K562 (cell line): ENCODE data around the gene FGFBP3. TPM values are rescaled to one million over a fixed set of nuclear protein-coding genes. Genes with fewer than 3 reads are reported as not detected.
A peak's percentile ranks its signal among the peaks of the same experiment; 100 is the strongest.

Source experiments
- ATAC-seq: fragments of 200-7000 bp; cut with Tn5 transposase; 3 replicates; pipeline ENCODE4 v1.9.1; 2020; ENCODE audit warnings: moderate library complexity
- BruUV-seq: library from RNA; stranded (reverse); fragments of 400-500 nt; replicated peaks from 2 replicates; lab custom pipeline; 2021; lab: Mats Ljungman, UMichigan
- CTCF ChIA-PET: fragments of 300-600 bp; formaldehyde crosslinking; extraction: SDS; loops from one replicate; lab custom pipeline; 2021; ENCODE audit warnings: low intra/inter-chr PET ratio; lab: Yijun Ruan, JAX
- POLR2A ChIA-PET: fragments of 300-600, 350-650 bp; sonication (Branson Sonifier 250); formaldehyde crosslinking; extraction: SDS; loops from one replicate; lab custom pipeline; 2021; ENCODE audit warnings: antibody characterized with exemption, inconsistent platforms; lab: Yijun Ruan, JAX
- DNase-seq, 4 experiments: peaks; one replicate each; pipeline versions ENCODE4 v3.0.0 to v3.0.0-alpha.2; 2011 to 2018; ENCODE audit warnings: low spot score in 3 of 4, mixed read lengths in 3 of 4; ENCODE audit errors: extremely low read depth in 1 of 4
- FAIRE-seq: peaks from 2 replicates; lab custom pipeline; 2011; peaks lifted over from hg19 to GRCh38; lab: Jason Lieb, UNC
- H2AFZ ChIP-seq: 2 replicates; pipeline ENCODE4 v1.6.0; 2011; ENCODE audit warnings: low read depth, low read length, control low read depth, inconsistent platforms
- H3K27ac ChIP-seq: fragments of 200-600 bp; 3 replicates; pipeline ENCODE4 v1.8.0; 2011; ENCODE audit warnings: low read depth, mild to moderate bottlenecking, control low read depth, inconsistent platforms, low read length, moderate library complexity, mixed read lengths; ENCODE audit errors: extremely low read depth
- H3K27me3 ChIP-seq, 2 experiments: fragments of 300-600 bp in 1 of 2; 2 replicates in 1 of 2; 3 replicates in 1 of 2; pipeline versions ENCODE4 v1.6.0 to v1.8.0; 2011; ENCODE audit warnings: inconsistent platforms in 2 of 2, low read length in 2 of 2, mild to moderate bottlenecking in 1 of 2, mixed read lengths in 1 of 2, moderate library complexity in 1 of 2; ENCODE audit not compliant: control insufficient read depth in 2 of 2, insufficient read depth in 2 of 2
- H3K36me3 ChIP-seq: fragments of 300-600 bp; 3 replicates; pipeline ENCODE4 v1.8.0; 2011; ENCODE audit warnings: mild to moderate bottlenecking, low read length, inconsistent platforms; ENCODE audit not compliant: control insufficient read depth, insufficient read depth
- H3K4me1 ChIP-seq, 2 experiments: fragments of 200-600 bp in 1 of 2; replicated peaks in 1 of 2; 2 replicates in 1 of 2; 3 replicates in 1 of 2; pipeline versions ENCODE4 v1.5.1 to v1.8.0; 2011; ENCODE audit warnings: inconsistent platforms in 2 of 2, low read length in 2 of 2, mild to moderate bottlenecking in 1 of 2, mixed read lengths in 1 of 2, moderate library complexity in 1 of 2; ENCODE audit not compliant: control insufficient read depth in 2 of 2, insufficient read depth in 2 of 2
- H3K4me2 ChIP-seq: 2 replicates; pipeline ENCODE4 v1.6.1; 2011; ENCODE audit warnings: low read length, control low read depth, inconsistent platforms, mixed read lengths; ENCODE audit not compliant: insufficient read depth
- H3K4me3 ChIP-seq: fragments of 200-600 bp; sonication (generic), shearing (Covaris generic); 2 replicates; pipeline ENCODE4 v1.5.1; 2016; ENCODE audit warnings: control low read depth, inconsistent platforms
- H3K79me2 ChIP-seq: fragments of 200-600 bp; 3 replicates; pipeline ENCODE4 v1.8.0; 2011; ENCODE audit warnings: low read length, inconsistent platforms; ENCODE audit not compliant: control insufficient read depth, insufficient read depth
- H3K9ac ChIP-seq, 2 experiments: 2 replicates each; pipeline versions ENCODE4 v1.6.0 to v1.6.1; 2011; ENCODE audit warnings: low read depth in 2 of 2, low read length in 2 of 2, control low read depth in 1 of 2, inconsistent platforms in 1 of 2, mild to moderate bottlenecking in 1 of 2, mixed read lengths in 1 of 2; ENCODE audit not compliant: insufficient read depth in 1 of 2
- H3K9me1 ChIP-seq: one replicate; pipeline ENCODE4 v1.6.0; 2011; ENCODE audit warnings: inconsistent platforms, mild to moderate bottlenecking, low read length, moderate library complexity; ENCODE audit not compliant: control insufficient read depth, insufficient read depth
- H3K9me3 ChIP-seq: replicated peaks from 2 replicates; pipeline ENCODE4 v1.5.1; 2011; ENCODE audit warnings: low read depth, low read length, inconsistent platforms; ENCODE audit not compliant: control insufficient read depth, insufficient read depth
- H4K20me1 ChIP-seq: replicated peaks from 2 replicates; pipeline ENCODE4 v1.6.1; 2011; ENCODE audit warnings: low read length, inconsistent platforms, mixed read lengths; ENCODE audit not compliant: control insufficient read depth, insufficient read depth
- BRCA1 ChIP-seq, 2 experiments: fragments of 450-650 bp in 1 of 2; sonication (generic) in 1 of 2; formaldehyde crosslinking in 1 of 2; IDR thresholded peaks; 2 replicates each; pipeline versions ENCODE4 v1.5.0 to v1.6.1; 2017 to 2020; ENCODE audit warnings: mild to moderate bottlenecking in 1 of 2, missing genetic modification reagents in 1 of 2
- LCOR ChIP-seq: sonication (generic); formaldehyde crosslinking; IDR thresholded peaks from 2 replicates; pipeline ENCODE4 v1.8.0; 2022; ENCODE audit warnings: mild to moderate bottlenecking, missing genetic modification reagents
- NKRF ChIP-seq: fragments of 450-650 bp; IDR thresholded peaks from 2 replicates; pipeline ENCODE4 v1.6.1; 2016; ENCODE audit warnings: borderline replicate concordance
- ZNF184 ChIP-seq: sonication (generic); formaldehyde crosslinking; IDR thresholded peaks from 2 replicates; pipeline ENCODE4 v1.5.0; 2020; ENCODE audit warnings: missing genetic modification reagents
- ZNF778 ChIP-seq: fragments of 450-650 bp; formaldehyde crosslinking; IDR thresholded peaks from 2 replicates; pipeline ENCODE4 v1.4.0; 2020; ENCODE audit warnings: mild to moderate bottlenecking, moderate library complexity
- WGBS: fragments of 100-300 bp; shearing (Covaris generic); methylation state at CpG from one replicate; pipeline ENCODE4 v1.1.6; 2016; ENCODE audit warnings: low coverage, mixed read lengths; ENCODE audit not compliant: insufficient coverage; ENCODE audit errors: missing lambda C conversion rate; 5-methylcytosine and 5-hydroxymethylcytosine counted together
- in situ Hi-C: fragments of 300-500 bp; cut with MboI; formaldehyde crosslinking; loops from 4 replicates; pipeline ENCODE4 v1.15.0; 2018; ENCODE audit warnings: inconsistent platforms, mixed read lengths
- intact Hi-C: fragments of 100-400 bp; cut with micrococcal nuclease; formaldehyde crosslinking; loops from 2 replicates; pipeline ENCODE4 v1.14.2; 2022
- polyA plus RNA-seq, 8 experiments: library from polyadenylated mRNA; depleted of rRNA in 4 of 8; stranded (reverse) in 5 of 8; unstranded in 3 of 8; fragments of >200 nt; fragmentation: Nextera tagmentation in 2 of 8; fragmentation: Illumina TruSeq in 1 of 8; extraction: Ambion mirVana in 2 of 8; extraction: Trizol in 1 of 8; gene quantifications; 2 replicates each; pipeline versions ENCODE4 v1.2.1 to v1.2.3, GENCODE V29; 2011 to 2014; ENCODE audit warnings: inconsistent platforms in 1 of 8, missing spikeins in 1 of 8
- total RNA-seq, 7 experiments: library from RNA; depleted of rRNA in 6 of 7; stranded (reverse); fragments of >200 nt in 6 of 7; fragmentation: Illumina TruSeq in 2 of 7; extraction: Trizol in 2 of 7; gene quantifications; 2 replicates each; pipeline versions ENCODE4 v1.2.1 to v1.2.3, GENCODE V29; 2011 to 2021; ENCODE audit warnings: low replicate concordance in 1 of 7

The FGFBP3 gene
- total and polyA plus RNA-seq, 9 of the 15 experiments (the other 6 are each of a cell fraction or from before 2014, with no cell fraction given), result 0.58 to 3.0 (median 1.5) TPM

GRCh38 chr10:91924212-91925021, 15.1 kb upstream of the FGFBP3 start:
- FAIRE-seq (no peak), DNase-seq (no peak), ATAC-seq (peak; percentile 45)
- POLR2A ChIA-PET, result interaction anchor here (0.7 to 1.6 kb wide), 7 partner anchors 8 to 85 kb away, joined by 3 to 8 read pairs (median 3); no protein-coding TSS in a partner anchor
- Histone ChIP-seq H3K4me2 (peak overlapping the region; percentile 92), H2AFZ (peak overlapping the region; percentile 88), H3K9ac (peak overlapping the region; percentile 94 to 98), H3K36me3 (peaks cover 25% of the 10 kb centered on the region; the same call in 2 of the 3 replicates), H3K9me1 (no peaks in the 10 kb centered on the region), H3K9me3 (no peaks in the 10 kb centered on the region), H3K4me1 (peaks cover 3 to 9% of the 10 kb centered on the region in 2 experiments; a peak in 4 of 5 replicates), H3K27ac (peak overlapping the region; percentile 98), H3K4me3 (peak overlapping the region; percentile 94), H3K79me2 (peaks cover 66% of the 10 kb centered on the region), H4K20me1 (peaks cover 12% of the 10 kb centered on the region; the same call in 1 of the 2 replicates), H3K27me3 (no peaks in the 10 kb centered on the region)
- in situ Hi-C loops, result loop anchor here (25.0 kb wide), 2 partner anchors 637 to 1012 kb away; partner anchors contain the start of gene ANKRD1
- no peak for TF ChIP-seq NKRF
- no peak for TF ChIP-seq LCOR
- TF ChIP-seq ZNF778 (CRISPR knock-in tag), result no peak
- no peak for TF ChIP-seq BRCA1 (IDR thresholded peaks at IDR 0.05)
- TF ChIP-seq BRCA1 (CRISPR knock-in tag; IDR thresholded peaks at IDR 0.05), result no peak
- TF ChIP-seq ZNF184 (CRISPR knock-in tag), result no peak
- CTCF ChIA-PET, result no interaction called here
- intact Hi-C loops, result no loop called here
- BruUV-seq, result TSS peak; percentile 51
- WGBS, result under 1% methylated on average over 21 of the region's 21 CpGs
